GM21447 (cell line): Measurements from ENCODE around the gene KERA.
A peak's percentile ranks its signal among the peaks of the same experiment; 100 is the strongest.
"Not testable (repeated sequence)": the region's sequence is repeated elsewhere in the genome, so short reads cannot be mapped to it uniquely, and the experiment has no call there.

Source experiments
- ATAC-seq: cut with Tn5 transposase; IDR thresholded peaks from one replicate; pipeline ENCODE4 v1.9.1; 2021; ENCODE audit not compliant: unreplicated experiment

Gene KERA

GRCh38 chr12:91057368-91058165, at the start of gene KERA:
Gene KERA, minus strand, starts transcription at chr12:91058024. Its CDS starts 1,743 bp downstream, at chr12:91056281.
- no peak for ATAC-seq

GRCh38 chr12:91106283-91106682, 48.5 kb upstream of the KERA start:
- no peak for ATAC-seq

GRCh38 chr12:91105807-91106206, 48.0 kb upstream of the KERA start:
- no peak for ATAC-seq

- ATAC-seq = peak; percentile 64
These were observed 47.1 kb upstream of the KERA start for GRCh38 chr12:91104812-91105466.

- ATAC-seq = no peak
These were observed 45.8 kb upstream of the KERA start for GRCh38 chr12:91103624-91104023.

GRCh38 chr12:91103101-91103500, 45.3 kb upstream of the KERA start:
- no peak for ATAC-seq

GRCh38 chr12:91100906-91101305, 43.1 kb upstream of the KERA start:
- no peak for ATAC-seq

- ATAC-seq = no peak
These were observed 42.0 kb upstream of the KERA start for GRCh38 chr12:91099836-91100235.

GRCh38 chr12:91099341-91099740, 41.5 kb upstream of the KERA start:
- ATAC-seq = no peak

GRCh38 chr12:91098941-91099340, 41.1 kb upstream of the KERA start:
- no peak for ATAC-seq

GRCh38 chr12:91098461-91098860, 40.6 kb upstream of the KERA start:
- ATAC-seq = no peak

- ATAC-seq = no peak
These were observed 37.1 kb upstream of the KERA start for GRCh38 chr12:91094957-91095356.

- ATAC-seq = no peak
These were observed 36.3 kb upstream of the KERA start for GRCh38 chr12:91094032-91094662.

- ATAC-seq = no peak
These were observed 35.5 kb upstream of the KERA start for GRCh38 chr12:91093341-91093740.

- no peak for ATAC-seq
These were observed 34.3 kb upstream of the KERA start for GRCh38 chr12:91091916-91092715.

GRCh38 chr12:91089953-91090352, 32.1 kb upstream of the KERA start:
- ATAC-seq = not testable (repeated sequence)

GRCh38 chr12:91080041-91080440, 22.2 kb upstream of the KERA start:
- no peak for ATAC-seq

GRCh38 chr12:91078501-91078900, 20.7 kb upstream of the KERA start:
- no peak for ATAC-seq

GRCh38 chr12:91077228-91077954, 19.6 kb upstream of the KERA start:
- ATAC-seq = no peak

- no peak for ATAC-seq
These were observed 17.0 kb upstream of the KERA start for GRCh38 chr12:91074851-91075250.
